Measurements from ENCODE around the gene KRT84.

Gene KRT84

DNA sequence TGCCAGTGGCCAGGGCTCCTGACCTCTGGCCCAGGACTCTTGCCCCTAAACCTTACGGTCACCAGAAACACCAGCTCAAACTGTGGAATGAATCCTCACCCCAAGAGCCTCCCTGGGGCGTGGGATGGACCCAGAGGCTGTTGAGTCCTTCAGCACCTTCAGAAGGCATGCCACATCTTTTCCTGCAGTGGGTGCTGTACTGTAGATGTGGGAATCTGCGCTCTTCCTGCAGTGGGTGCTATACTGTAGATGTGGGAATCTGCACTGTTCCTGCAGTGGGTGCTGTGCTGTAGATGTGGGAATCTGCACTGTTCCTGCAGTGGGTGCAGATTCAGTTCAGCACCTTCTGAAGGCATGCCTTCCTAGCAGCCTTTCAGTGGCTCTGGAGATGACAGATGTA is 19.5 kb upstream of the KRT84 start:
- H2AFZ ChIP-seq: no peak overlapping the region
- H3K79me2 ChIP-seq: no peaks in the 10 kb centered on the region
- H3K4me3 ChIP-seq (ENCODE audit: low read depth, low read length): no peak overlapping the region
- no peak overlapping the region for H3K27ac ChIP-seq
- H3K4me2 ChIP-seq (ENCODE audit: low read length): no peak overlapping the region
- H3K9ac ChIP-seq: no peak overlapping the region
- H3K9me3 ChIP-seq (ENCODE audit: control insufficient read depth, low read length): no peaks in the 10 kb centered on the region
- no peaks in the 10 kb centered on the region for H3K36me3 ChIP-seq (ENCODE audit: control insufficient read depth, insufficient read depth, low read length)
- H3K4me1 ChIP-seq: no peaks in the 10 kb centered on the region
- TF ChIP-seq, protein P1, sequence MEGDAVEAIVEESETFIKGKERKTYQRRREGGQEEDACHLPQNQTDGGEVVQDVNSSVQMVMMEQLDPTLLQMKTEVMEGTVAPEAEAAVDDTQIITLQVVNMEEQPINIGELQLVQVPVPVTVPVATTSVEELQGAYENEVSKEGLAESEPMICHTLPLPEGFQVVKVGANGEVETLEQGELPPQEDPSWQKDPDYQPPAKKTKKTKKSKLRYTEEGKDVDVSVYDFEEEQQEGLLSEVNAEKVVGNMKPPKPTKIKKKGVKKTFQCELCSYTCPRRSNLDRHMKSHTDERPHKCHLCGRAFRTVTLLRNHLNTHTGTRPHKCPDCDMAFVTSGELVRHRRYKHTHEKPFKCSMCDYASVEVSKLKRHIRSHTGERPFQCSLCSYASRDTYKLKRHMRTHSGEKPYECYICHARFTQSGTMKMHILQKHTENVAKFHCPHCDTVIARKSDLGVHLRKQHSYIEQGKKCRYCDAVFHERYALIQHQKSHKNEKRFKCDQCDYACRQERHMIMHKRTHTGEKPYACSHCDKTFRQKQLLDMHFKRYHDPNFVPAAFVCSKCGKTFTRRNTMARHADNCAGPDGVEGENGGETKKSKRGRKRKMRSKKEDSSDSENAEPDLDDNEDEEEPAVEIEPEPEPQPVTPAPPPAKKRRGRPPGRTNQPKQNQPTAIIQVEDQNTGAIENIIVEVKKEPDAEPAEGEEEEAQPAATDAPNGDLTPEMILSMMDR (IDR thresholded peaks at IDR 0.05): no peak
- no peaks in the 10 kb centered on the region for H3K27me3 ChIP-seq (ENCODE audit: control insufficient read depth, insufficient read depth, low read length)

DNA sequence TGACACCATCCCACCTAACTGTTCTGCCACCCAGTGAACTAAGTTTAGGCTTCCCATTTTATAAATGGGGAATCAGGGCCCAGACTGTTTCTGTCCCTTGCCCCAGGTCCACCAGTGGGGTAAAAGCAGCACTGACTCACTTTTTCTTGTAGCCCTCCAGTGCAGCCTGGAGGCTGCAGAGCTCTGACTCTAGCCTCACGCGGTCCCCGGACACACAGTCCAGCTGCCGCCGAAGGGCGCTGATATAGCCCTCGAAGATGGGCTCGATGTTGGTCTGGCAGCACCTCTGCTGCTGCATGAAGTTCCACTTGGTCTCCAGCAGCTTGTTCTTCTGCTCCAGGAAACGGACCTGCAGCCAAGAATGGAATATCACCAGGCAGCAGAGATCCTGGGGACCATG is 18.1 kb upstream of the KRT84 start:
- H3K4me1 ChIP-seq: no peaks in the 10 kb centered on the region
- no peak overlapping the region for H3K27ac ChIP-seq
- H3K79me2 ChIP-seq: no peaks in the 10 kb centered on the region
- no peak overlapping the region for H3K4me2 ChIP-seq (ENCODE audit: low read length)
- no peaks in the 10 kb centered on the region for H3K9me3 ChIP-seq (ENCODE audit: control insufficient read depth, low read length)
- H3K36me3 ChIP-seq (ENCODE audit: control insufficient read depth, insufficient read depth, low read length): no peaks in the 10 kb centered on the region
- TF ChIP-seq, protein P1 (IDR thresholded peaks at IDR 0.05): no peak
- H3K9ac ChIP-seq: no peak overlapping the region
- no peak overlapping the region for H2AFZ ChIP-seq
- no peak overlapping the region for H3K4me3 ChIP-seq (ENCODE audit: low read depth, low read length)
- no peaks in the 10 kb centered on the region for H3K27me3 ChIP-seq (ENCODE audit: control insufficient read depth, insufficient read depth, low read length)

DNA sequence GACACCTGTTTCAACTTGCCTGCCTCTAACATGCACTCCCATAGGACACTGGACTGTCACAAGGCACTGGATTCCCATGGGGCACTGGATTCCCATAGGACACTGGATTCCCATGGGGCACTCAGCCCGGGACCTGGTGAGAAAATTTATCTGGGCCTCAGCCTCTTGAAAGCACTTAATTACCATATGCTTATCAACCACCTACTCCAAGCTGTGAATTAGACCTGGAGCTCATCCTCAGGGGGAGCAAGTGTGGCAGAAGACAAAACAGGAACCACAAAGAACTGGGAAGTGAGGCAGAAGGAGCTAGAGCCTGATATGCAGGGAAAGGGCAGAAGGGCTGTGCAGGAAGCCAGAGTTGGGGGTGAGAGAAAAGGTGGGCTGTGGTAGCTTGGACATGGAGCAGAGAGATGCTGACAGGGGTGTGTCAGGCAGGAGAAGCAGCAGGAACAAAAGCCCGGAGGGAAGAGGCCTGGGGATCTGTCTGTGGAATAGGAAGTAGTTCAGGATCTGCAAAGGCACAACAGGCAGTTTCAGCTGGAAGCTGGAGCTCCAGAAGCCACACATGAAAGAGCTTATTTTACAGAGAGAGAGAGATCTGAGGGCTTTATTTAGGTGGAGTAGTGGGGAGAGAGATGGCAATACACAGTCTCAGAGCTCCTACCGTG is 17.6 kb upstream of the KRT84 start:
- no peaks in the 10 kb centered on the region for H3K4me1 ChIP-seq
- H3K4me3 ChIP-seq (ENCODE audit: low read depth, low read length): no peak overlapping the region
- H3K4me2 ChIP-seq (ENCODE audit: low read length): no peak overlapping the region
- H3K27ac ChIP-seq: no peak overlapping the region
- TF ChIP-seq, protein P1 (IDR thresholded peaks at IDR 0.05): no peak
- no peaks in the 10 kb centered on the region for H3K79me2 ChIP-seq
- no peaks in the 10 kb centered on the region for H3K27me3 ChIP-seq (ENCODE audit: control insufficient read depth, insufficient read depth, low read length)
- no peak overlapping the region for H2AFZ ChIP-seq
- H3K9ac ChIP-seq: no peak overlapping the region
- no peaks in the 10 kb centered on the region for H3K36me3 ChIP-seq (ENCODE audit: control insufficient read depth, insufficient read depth, low read length)
- no peaks in the 10 kb centered on the region for H3K9me3 ChIP-seq (ENCODE audit: control insufficient read depth, low read length)

DNA sequence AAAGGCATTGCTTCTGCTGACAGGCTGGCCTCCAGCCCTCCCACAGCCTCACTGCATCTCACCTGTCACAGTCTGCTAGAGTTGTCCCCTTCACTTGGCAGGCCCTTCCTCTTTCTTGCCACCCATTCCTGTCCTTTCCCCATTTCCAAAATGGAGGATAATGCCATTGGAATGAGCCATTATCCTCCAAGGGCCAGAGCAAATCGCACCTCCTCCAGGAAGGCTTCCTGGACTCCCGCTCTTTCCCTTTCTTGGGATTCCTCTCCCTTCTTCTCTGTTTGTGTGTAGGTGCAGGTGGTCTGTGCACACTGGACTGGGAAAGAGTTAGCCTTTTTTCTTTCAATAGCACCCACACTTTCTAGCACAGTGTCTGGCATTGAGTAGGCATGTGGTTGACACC is 16.9 kb upstream of the KRT84 start:
- Histone ChIP-seq H3K27me3 (ENCODE audit: control insufficient read depth, insufficient read depth, low read length) (no peaks in the 10 kb centered on the region), H3K36me3 (ENCODE audit: control insufficient read depth, insufficient read depth, low read length) (no peaks in the 10 kb centered on the region), H3K9me3 (ENCODE audit: control insufficient read depth, low read length) (no peaks in the 10 kb centered on the region), H3K4me1 (no peaks in the 10 kb centered on the region), H3K4me3 (ENCODE audit: low read depth, low read length) (no peak overlapping the region), H3K79me2 (no peaks in the 10 kb centered on the region), H3K4me2 (ENCODE audit: low read length) (no peak overlapping the region), H3K27ac (no peak overlapping the region), H2AFZ (no peak overlapping the region), H3K9ac (no peak overlapping the region)
- TF ChIP-seq, protein P1 (IDR thresholded peaks at IDR 0.05): no peak

DNA sequence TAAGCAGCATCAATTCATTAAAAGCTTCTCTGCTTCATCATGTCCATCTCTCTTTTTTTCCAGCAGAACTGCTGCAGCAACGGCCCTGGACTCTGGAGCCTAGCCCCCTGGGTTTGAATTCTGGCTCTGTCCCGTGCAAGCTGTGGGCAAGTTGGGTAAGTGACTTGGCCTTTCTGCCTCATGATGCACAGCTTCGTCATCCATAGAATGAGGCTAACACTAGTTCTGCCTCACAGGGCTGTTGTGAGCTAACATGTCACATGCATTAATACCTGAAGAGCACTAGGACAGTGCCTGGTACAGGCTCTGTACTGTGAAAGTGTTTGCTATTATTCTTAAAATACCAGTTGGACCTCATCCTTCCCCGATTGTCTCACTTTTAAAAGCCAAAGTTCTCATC is 16.5 kb upstream of the KRT84 start:
- no peaks in the 10 kb centered on the region for H3K4me1 ChIP-seq
- no peaks in the 10 kb centered on the region for H3K79me2 ChIP-seq
- H3K27ac ChIP-seq: no peak overlapping the region
- H3K4me3 ChIP-seq (ENCODE audit: low read depth, low read length): no peak overlapping the region
- H3K9me3 ChIP-seq (ENCODE audit: control insufficient read depth, low read length): no peaks in the 10 kb centered on the region
- H3K9ac ChIP-seq: no peak overlapping the region
- no peaks in the 10 kb centered on the region for H3K27me3 ChIP-seq (ENCODE audit: control insufficient read depth, insufficient read depth, low read length)
- no peak overlapping the region for H2AFZ ChIP-seq
- TF ChIP-seq, protein P1 (IDR thresholded peaks at IDR 0.05): no peak
- H3K36me3 ChIP-seq (ENCODE audit: control insufficient read depth, insufficient read depth, low read length): no peaks in the 10 kb centered on the region
- no peak overlapping the region for H3K4me2 ChIP-seq (ENCODE audit: low read length)
